GM12892 (cell line): Measurements from ENCODE around the gene APH1B.

Experiments used
- POLR2A ChIP-seq: IDR thresholded peaks from 2 replicates; pipeline ENCODE4 v1.6.1; 2011; ENCODE audit warnings: low read depth, low read length, control low read depth
- POLR2AphosphoS5 ChIP-seq: IDR thresholded peaks from 2 replicates; pipeline ENCODE4 v1.6.1; 2011; ENCODE audit warnings: low read depth, low read length, control low read depth
- TAF1 ChIP-seq: IDR thresholded peaks from 2 replicates; pipeline ENCODE4 v1.6.1; 2011; ENCODE audit warnings: low read depth, mild to moderate bottlenecking, control low read depth, low read length, borderline replicate concordance

GRCh38 chr15:63324770-63325169, 47.4 kb downstream of the APH1B start:
- no peak for TF ChIP-seq POLR2A
- TF ChIP-seq TAF1, result no peak
- TF ChIP-seq POLR2AphosphoS5, result no peak
